ENCODE results near the gene MYRF. TPM values are rescaled to one million over a fixed set of nuclear protein-coding genes. Genes with fewer than 3 reads are reported as not detected.

The MYRF gene
- total RNA-seq, 1 donor from 2014 or later = not detected

DNA sequence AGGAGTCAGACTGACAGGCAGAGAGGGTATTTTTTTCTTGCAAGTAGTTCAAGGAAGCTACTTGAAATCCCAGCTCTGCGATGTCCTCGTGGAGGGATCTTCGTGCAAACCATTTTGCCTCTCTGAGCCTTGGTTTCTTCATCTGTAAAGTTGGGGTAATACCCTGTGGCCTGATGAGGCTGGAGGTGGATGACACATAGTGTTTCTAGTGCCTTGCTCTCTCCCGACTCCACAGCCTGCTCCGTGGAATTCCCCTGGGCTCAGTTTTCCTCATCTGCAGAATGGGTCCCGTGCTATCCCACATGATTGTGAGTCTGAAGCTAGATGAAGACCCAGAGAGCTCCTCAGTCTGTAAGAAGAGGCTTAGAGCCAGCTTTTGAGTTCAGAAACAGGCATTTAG, 39.6 kb upstream of the MYRF start:
- peaks cover 0 to under 1% of the 10 kb centered on the region in 2 donors for H3K4me1 ChIP-seq
- H3K9me3 ChIP-seq = no peaks in the 10 kb centered on the region
- no peaks in the 10 kb centered on the region for H3K27me3 ChIP-seq
- H3K27ac ChIP-seq = no peak overlapping the region
- no peaks in the 10 kb centered on the region for H3K36me3 ChIP-seq
- TF ChIP-seq, protein P1, sequence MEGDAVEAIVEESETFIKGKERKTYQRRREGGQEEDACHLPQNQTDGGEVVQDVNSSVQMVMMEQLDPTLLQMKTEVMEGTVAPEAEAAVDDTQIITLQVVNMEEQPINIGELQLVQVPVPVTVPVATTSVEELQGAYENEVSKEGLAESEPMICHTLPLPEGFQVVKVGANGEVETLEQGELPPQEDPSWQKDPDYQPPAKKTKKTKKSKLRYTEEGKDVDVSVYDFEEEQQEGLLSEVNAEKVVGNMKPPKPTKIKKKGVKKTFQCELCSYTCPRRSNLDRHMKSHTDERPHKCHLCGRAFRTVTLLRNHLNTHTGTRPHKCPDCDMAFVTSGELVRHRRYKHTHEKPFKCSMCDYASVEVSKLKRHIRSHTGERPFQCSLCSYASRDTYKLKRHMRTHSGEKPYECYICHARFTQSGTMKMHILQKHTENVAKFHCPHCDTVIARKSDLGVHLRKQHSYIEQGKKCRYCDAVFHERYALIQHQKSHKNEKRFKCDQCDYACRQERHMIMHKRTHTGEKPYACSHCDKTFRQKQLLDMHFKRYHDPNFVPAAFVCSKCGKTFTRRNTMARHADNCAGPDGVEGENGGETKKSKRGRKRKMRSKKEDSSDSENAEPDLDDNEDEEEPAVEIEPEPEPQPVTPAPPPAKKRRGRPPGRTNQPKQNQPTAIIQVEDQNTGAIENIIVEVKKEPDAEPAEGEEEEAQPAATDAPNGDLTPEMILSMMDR (IDR thresholded peaks at IDR 0.05) = no peak
- intact Hi-C loops (cut with DNase I) = no loop called here
- no peak overlapping the region for H3K4me3 ChIP-seq
- no peak for DNase-seq (ENCODE audit: low spot score in 2 of 2)

DNA sequence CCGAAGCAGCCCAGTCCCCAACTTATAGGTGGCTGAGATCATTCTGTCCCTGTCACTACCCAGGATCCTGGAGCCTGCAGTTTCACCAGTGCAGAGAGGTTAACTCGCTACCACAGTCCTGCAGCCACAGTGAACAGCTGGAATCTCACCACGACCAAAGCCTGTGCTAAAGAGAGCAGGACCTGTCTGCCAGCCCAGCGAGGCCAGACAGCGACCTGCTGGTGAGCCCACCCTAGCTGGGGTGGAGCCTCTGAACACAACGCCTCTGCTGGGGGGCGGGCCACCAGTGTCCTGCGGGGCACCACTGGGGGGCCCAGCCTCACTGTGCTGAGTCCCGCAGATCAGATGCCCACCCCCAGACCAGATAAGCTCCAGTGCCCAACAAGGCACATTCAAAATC, 39.0 kb upstream of the MYRF start:
- H3K27me3 ChIP-seq = no peaks in the 10 kb centered on the region
- no peak overlapping the region for H3K4me3 ChIP-seq
- intact Hi-C loops (cut with DNase I) = no loop called here
- DNase-seq (ENCODE audit: low spot score in 2 of 2) = no peak
- no peak overlapping the region for H3K27ac ChIP-seq
- TF ChIP-seq, protein P1 (IDR thresholded peaks at IDR 0.05) = no peak
- peaks cover 0 to 6% of the 10 kb centered on the region in 2 donors for H3K4me1 ChIP-seq
- no peaks in the 10 kb centered on the region for H3K9me3 ChIP-seq
- H3K36me3 ChIP-seq = no peaks in the 10 kb centered on the region

DNA sequence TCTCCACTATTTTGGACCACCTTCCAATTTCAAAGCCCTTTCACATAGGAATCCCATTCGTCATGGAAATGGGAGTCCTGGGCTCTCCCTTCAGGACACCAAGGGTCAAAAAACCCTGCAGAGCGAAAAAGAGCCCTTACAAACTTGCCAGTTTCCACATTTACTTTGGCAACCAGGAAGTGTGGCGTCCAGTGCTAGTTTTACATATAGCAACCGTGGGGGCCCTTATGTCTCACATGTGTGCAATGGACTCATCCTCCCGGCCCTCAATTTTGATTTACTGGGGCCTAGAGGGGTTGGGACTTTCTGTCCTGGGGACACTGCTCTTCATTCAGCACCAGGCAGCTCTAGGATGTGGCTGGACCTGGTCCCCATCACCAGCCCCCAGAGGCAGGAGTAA, 38.5 kb upstream of the MYRF start:
- intact Hi-C loops (cut with DNase I) = no loop called here
- Histone ChIP-seq H3K9me3 (no peaks in the 10 kb centered on the region), H3K4me3 (no peak overlapping the region), H3K27ac (no peak overlapping the region), H3K27me3 (no peaks in the 10 kb centered on the region), H3K36me3 (no peaks in the 10 kb centered on the region), H3K4me1 (peaks cover 0 to 9% of the 10 kb centered on the region in 2 donors)
- DNase-seq (ENCODE audit: low spot score in 2 of 2) = no peak
- TF ChIP-seq, protein P1 (IDR thresholded peaks at IDR 0.05) = no peak

DNA sequence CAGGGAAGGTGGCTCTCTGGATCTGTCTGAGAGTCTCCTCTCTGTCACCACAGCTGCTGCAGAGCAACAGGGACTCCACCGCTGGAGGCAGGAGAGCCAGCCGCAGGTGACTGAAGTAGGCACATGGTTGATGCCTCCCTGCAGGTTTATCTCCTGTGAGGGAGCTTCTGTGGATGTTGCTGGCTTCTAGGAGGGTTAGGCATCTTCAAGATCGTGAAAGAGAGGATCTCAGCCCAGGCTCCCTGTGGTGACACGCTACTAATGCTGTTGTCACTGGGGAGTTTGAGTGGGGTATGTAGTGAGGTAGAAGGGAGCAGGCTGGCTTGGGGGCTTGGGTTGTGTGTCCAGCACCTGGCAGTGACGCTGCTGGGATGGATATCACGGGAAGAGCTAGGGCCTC, 38.1 kb upstream of the MYRF start:
- H3K4me3 ChIP-seq = no peak overlapping the region
- peaks cover 0 to 9% of the 10 kb centered on the region in 2 donors for H3K4me1 ChIP-seq
- no peak overlapping the region for H3K27ac ChIP-seq
- no peak for DNase-seq (ENCODE audit: low spot score in 2 of 2)
- intact Hi-C loops (cut with DNase I) = no loop called here
- H3K27me3 ChIP-seq = no peaks in the 10 kb centered on the region
- TF ChIP-seq, protein P1 (IDR thresholded peaks at IDR 0.05) = no peak
- no peaks in the 10 kb centered on the region for H3K9me3 ChIP-seq
- no peaks in the 10 kb centered on the region for H3K36me3 ChIP-seq

DNA sequence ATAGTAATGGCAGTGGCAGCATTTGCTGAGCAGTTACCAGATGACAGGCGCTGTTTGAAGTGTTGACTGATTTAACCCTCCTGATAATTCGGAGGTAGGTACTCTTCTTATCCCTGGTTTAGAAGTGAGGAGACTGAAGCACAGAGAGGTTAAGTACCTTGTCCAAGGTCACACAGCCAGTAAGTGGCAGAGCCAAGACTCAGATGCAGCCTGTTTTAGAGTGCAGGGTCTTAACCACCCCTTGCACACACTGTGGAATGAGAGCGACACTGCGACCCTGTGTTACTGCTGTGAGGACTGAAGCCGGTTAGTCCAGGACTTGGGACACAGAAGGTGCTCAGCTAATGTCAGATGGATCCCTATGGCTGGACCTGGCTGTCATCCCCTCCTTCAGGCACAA, 37.5 kb upstream of the MYRF start:
- no peaks in the 10 kb centered on the region for H3K27me3 ChIP-seq
- intact Hi-C loops (cut with DNase I) = no loop called here
- H3K4me3 ChIP-seq = no peak overlapping the region
- no peak overlapping the region for H3K27ac ChIP-seq
- no peak for DNase-seq (ENCODE audit: low spot score in 2 of 2)
- peaks cover 0 to 9% of the 10 kb centered on the region in 2 donors for H3K4me1 ChIP-seq
- H3K36me3 ChIP-seq = no peaks in the 10 kb centered on the region
- TF ChIP-seq, protein P1 (IDR thresholded peaks at IDR 0.05) = no peak
- H3K9me3 ChIP-seq = no peaks in the 10 kb centered on the region

DNA sequence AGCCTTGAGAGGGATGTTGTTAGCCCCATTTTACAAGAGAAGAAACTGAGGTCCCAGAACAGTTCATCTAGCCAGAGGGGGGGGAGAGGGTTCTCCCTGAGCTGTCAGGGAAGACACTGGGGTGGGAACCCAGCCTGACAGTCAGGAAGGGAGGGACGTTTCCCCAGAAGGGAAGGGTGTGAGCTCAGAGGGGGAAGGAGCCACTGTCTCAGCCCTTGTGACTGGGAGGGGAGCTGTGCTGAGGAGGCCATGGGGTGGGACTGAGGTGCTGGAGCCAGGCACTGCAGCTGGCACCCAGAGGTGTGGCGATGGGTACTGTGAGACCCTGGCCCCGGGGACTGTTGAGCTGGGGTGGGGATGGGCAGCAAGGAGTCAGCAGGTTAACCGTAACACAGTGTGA, 36.6 kb upstream of the MYRF start:
- no peak for DNase-seq (ENCODE audit: low spot score in 2 of 2)
- Histone ChIP-seq H3K4me1 (peaks cover 0 to 9% of the 10 kb centered on the region in 2 donors), H3K27ac (no peak overlapping the region), H3K4me3 (no peak overlapping the region), H3K27me3 (no peaks in the 10 kb centered on the region), H3K36me3 (no peaks in the 10 kb centered on the region), H3K9me3 (no peaks in the 10 kb centered on the region)
- intact Hi-C loops (cut with DNase I) = no loop called here
- TF ChIP-seq, protein P1 (IDR thresholded peaks at IDR 0.05) = no peak

Measured in ascending aorta (tissue), 2 donors.